HG03095 (cell line): ENCODE results near the gene GOLT1A.
"Not testable (repeated sequence)": the region's sequence is repeated elsewhere in the genome, so short reads cannot be mapped to it uniquely, and the experiment has no call there.

Source experiments
- ATAC-seq: cut with Tn5 transposase; IDR thresholded peaks from one replicate; pipeline ENCODE4 v1.9.1; 2021; ENCODE audit warnings: moderate library complexity; ENCODE audit not compliant: unreplicated experiment

The GOLT1A gene

GRCh38 chr1:204249736-204250427 is 36.1 kb upstream of the GOLT1A start:
- ATAC-seq = no peak

DNA sequence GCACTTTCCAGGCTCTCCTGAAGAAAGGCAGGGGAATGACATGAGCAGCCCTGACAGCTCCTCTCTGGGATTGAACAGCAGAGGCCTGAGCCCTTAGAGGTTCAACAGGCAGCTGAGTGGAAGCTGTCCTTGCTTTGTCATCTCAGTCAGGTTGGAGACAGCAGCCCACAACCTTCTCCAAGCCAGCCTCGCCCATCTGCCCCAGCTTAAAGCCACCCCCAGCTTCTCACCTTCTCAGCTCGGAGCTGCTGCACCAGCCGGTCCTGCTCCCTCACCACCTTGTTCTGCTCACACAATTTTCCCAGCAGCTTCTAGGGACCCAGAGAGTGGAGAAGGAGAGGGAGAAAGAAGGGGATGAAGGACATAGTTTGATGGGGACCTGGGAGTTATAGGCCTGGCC is 35.2 kb upstream of the GOLT1A start:
- ATAC-seq = no peak

DNA sequence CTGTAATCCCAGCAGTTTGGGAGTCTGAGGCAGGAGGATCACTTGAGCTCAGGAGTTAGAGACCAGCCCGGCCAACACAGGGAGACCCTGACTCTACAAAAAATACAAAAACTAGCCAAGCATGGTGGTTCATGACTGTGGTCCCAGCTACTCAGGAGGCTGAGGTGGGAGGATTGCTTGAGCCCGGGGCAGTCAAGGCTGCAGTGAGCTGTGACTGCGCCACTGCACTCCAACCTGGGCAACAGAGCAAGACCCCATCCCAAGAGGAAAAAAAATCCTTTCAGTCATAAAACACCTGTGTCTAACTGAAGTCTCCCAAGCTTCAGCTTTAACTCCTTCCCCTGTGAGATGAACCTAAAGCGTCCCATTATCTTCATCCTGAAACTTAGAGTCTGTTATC is 33.1 kb upstream of the GOLT1A start:
- no peak for ATAC-seq

DNA sequence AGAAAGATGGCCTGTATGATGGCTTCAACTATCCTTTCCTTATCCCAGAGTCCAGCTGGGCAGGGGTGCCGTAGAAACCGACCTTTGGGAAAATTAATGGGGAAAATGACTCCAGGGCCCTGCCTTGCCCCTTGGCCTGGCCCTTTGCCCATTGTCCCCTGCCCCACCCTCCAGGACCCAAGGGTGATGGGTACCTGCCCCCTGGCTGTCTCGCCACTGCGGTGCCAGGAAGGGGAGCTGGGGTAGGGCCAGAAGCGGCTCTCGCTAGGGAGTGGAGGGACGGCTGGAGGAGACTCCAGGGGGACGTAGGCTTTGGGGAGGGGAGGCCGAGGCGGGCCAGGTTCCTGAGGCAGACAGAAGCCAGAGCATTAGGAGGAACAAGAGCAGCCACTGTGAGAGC is 29.1 kb upstream of the GOLT1A start:
- no peak for ATAC-seq

- no peak for ATAC-seq
These were observed 28.1 kb upstream of the GOLT1A start for GRCh38 chr1:204241914-204242313.

DNA sequence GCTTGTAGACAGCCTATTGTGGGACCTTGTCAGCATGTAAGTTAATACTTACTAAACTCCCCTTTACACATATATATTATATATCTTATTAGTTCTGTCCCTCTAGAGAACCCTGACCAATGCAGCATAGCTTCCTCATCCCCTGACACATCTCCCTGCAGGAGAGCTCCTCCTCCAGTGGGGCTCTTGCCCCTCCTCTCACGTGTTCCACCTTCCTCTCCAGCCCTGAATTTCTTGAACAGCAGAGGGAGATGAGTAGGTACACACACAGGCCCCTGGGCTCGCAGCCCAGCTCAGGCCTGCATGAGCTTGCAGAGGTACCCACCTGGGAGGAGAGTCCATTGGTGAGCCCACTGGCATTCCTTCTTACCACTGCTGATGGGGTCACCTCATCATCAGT is 27.3 kb upstream of the GOLT1A start:
- no peak for ATAC-seq

DNA sequence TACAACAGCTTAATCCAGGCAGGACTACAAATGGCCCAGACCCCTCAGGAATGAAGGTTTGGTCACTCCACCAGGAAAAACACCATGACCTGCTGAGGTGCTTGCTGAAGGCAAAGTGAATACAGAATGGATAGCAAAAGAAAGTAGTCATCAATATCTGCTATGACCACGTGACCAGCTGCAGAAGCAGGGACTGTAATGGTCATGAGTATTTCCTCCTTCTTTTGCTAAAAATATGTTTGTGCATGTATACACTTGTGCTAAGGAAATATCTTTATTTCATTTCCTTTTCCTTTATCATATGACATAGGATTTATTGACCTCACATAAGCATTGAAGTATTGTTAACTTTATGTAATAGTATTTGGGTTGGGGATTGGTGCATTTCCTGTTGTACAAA is 26.4 kb upstream of the GOLT1A start:
- no peak for ATAC-seq

DNA sequence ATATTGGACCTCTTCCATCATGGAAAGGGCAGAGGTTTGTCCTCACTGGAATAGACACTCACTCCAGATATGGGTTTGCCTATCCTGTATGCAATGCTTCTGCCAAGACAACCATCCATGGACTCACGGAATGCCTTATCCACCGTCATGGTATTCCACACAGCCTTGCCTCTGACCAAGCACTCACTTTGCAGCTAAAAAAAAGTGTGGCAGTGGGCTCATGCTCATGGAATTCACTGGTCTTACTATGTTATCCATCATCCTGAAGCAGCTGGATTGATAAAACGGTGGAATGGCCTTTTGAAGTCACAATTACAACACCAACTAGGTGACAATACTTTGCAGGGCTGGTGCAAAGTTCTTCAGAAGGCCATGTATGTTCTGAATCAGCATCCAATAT is 25.6 kb upstream of the GOLT1A start:
- ATAC-seq = not testable (repeated sequence)

GRCh38 chr1:204238520-204238919 is 24.7 kb upstream of the GOLT1A start:
- not testable (repeated sequence) for ATAC-seq

DNA sequence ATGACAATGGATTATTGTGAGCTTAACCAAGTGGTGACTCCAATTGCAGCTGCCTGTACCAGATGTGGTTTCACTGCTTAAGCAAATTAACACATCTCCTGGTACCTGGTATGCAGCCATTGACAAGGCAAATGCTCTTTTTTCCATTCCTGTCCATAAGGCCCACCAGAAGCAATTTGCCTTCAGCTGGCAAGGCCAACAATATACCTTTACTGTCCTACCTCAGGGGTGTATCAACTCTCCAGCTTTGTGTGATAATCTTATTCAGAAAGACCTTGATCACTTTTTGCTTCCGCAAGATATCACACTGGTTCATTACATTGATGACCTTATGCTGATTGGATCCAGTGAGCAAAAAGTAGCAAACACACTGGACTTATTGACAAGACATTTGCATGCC is 23.7 kb upstream of the GOLT1A start:
- ATAC-seq = not testable (repeated sequence)

GRCh38 chr1:204232526-204232925 is 18.7 kb upstream of the GOLT1A start:
- ATAC-seq = no peak

GRCh38 chr1:204230211-204230610 is 16.4 kb upstream of the GOLT1A start:
- no peak for ATAC-seq

- no peak for ATAC-seq
These were observed 15.1 kb upstream of the GOLT1A start for GRCh38 chr1:204228896-204229295.

DNA sequence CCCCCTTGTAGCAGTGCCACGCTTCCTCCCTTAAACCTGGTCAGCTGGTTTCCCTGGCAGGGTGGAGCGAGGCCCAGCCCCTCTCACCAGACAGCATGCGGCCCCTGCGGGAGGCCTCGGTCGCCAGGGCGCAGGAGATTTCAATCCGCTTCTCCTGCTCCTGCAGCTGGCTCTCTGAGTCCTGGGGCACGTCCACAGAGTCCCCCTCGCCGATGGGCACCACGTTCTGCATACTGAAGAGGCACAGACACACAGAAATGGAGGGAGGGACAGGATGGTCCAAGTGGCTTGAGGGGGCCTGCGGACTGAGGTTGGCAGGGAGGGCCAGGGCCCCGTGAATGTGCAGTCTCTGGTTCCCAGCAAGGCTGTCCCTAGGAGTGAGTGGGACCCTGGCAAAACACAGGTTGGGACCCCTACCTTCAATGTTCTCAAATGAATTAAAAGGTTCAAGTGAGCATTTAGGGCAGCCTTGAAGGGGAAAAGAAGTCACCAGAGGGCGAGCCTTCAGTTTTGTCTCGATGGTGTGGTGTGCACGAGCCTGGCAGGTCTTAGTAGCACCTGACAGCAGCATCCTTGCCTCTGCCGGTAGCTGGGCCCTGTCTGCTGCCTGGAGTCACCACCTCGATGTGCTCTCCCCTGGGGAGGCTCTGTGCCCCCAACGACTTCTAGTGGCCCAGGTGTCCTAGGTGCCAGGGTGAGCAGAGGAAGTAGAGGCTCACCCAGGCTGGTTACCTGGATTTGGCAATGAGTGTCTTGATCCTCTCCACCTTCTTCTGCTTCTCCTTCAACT is 14.4 kb upstream of the GOLT1A start:
- ATAC-seq = no peak

- no peak for ATAC-seq
These were observed 13.6 kb upstream of the GOLT1A start for GRCh38 chr1:204227351-204227750.

DNA sequence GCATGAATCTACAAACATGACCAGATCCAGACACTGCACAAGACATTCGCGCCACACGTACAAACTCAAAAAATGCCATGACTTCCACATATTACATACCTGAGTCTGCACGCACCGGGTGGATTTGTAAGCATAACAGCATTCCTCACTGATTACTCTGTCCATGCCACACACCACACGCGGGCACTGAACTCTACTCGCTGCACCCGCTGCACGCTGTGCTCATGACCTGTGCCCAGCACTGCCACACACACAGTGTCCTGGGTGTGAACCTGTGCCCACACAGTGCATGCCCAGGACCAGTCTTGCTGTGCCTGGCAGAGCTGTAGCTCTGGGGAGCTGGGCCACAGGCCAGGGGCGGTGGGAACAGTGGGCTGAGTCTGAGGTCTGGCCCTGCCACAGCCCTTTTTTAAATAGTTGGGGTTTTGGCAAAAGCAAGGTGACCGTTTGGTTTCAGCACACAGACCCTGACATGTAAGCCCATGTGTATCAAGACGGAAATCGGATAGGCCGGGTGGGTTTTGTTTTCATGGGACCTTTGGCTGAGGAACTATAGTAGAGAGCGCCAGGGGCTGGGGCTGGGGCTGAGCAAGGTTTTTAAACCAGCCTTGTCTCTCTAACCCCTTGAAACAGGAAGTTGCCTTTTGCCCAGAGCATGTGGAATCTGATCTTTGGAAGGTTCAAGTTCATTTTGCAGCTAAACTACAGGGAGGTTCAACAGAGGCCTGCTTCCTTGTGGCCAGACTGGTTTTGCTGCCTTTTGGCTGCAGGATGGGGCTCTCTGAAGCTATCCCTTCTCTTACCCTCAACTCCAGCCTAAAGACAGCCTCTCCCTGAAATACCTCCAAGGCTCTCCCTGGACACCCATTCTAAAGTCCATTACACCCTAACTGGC is 12.3 kb upstream of the GOLT1A start:
- no peak for ATAC-seq

GRCh38 chr1:204224655-204225054 is 10.9 kb upstream of the GOLT1A start:
- no peak for ATAC-seq

- no peak for ATAC-seq
These were observed 9.5 kb upstream of the GOLT1A start for GRCh38 chr1:204223129-204223860.

- ATAC-seq = no peak
These were observed 8.9 kb upstream of the GOLT1A start for GRCh38 chr1:204222764-204223055.

GRCh38 chr1:204222006-204222763 is 8.4 kb upstream of the GOLT1A start:
- ATAC-seq = no peak
